GM21367 (cell line): Measurements from ENCODE around the gene ZNF354B.
"Not testable (repeated sequence)": the region's sequence is repeated elsewhere in the genome, so short reads cannot be mapped to it uniquely, and the experiment has no call there.

ENCODE experiments used
- ATAC-seq: cut with Tn5 transposase; IDR thresholded peaks from one replicate; pipeline ENCODE4 v1.9.1; 2021; ENCODE audit not compliant: unreplicated experiment

Gene ZNF354B

DNA sequence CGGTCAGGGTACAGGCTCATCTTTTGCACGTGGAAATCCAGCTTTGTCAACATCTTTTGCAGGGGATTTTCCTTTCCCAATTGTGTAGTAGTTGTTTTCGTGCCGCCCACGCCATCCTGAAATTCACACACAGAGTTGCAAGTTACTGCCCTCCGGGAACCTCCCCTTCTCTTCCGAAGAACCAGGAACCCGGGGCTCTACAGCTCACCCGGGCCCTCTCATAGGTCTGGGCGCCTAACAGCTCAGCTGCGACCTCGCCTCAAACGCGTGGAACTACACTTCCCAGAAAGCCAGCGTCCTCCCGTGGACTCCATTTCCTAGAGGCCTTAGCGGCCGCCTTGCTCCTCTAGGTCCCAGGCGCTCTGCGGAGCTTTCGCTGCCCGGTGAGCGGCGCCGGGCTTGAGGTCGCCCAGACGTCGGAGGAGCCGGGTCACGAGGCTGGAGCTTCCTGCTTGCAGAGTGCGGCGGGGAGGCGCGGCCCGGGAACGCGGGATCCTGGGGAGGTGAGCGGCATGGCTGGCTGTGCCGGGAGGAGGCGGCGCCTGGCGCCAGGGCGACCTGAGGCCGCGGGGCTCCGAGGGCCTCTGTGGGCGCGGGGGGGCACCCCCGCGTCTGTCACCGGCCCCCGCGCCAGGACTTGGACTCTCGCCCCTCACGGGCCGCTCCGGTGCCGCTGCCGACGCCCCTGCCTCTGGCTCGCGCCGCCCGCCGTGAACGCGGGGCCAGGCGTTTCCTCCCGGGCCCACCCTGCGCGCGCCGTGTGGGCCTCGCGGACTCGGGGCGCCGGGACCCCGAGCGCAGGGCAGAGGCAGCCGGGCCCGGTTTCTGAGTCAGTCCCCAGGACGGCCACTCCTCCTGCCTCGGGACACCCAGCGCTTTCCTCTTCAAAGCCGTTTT, at the start of gene ZNF354B:
ZNF354B (plus strand) TSS at position 329 of the 897 bp plus-strand sequence. CDS start 1,095 bp downstream, outside the sequence.
- ATAC-seq, result peak; percentile 99

DNA sequence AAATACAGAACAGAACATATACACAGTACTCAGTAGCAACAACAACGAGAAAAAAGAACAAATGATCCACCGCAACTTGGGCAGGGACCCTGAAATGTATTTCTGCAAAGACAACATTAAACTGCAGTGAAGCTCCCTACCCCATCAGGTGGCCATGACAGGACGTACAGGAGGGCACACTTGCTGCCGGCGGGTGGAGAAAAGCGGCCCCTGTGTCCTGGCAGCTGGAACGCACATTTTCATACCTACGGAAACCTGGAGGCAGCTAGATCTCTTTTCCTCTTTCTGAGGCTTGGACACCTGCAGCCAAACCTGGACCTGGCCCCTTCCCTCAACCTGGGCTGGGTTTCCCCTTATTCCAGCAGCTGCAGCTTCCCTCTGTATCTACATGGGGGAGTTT, 42.2 kb upstream of the ZNF354B start:
- no peak for ATAC-seq

DNA sequence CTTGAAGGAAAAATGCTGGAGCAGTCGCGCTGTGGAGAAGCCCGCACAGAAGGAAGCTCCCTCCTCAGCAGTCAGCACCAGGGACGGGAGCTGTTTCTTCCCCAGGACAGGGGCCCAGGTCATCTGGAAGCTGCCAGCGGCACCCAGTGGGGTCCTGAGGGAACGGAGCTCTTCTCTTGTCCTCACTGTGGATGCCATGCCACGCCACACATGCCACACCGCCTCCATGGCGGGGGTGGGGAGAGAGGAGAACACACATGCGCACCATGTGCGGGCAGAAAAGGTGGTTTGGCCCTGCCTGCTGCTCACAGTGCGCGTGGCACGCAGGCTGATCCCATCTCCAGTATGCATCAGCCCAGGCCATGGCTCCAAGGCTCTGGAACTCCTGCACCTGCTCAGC, 41.7 kb upstream of the ZNF354B start:
- ATAC-seq, result no peak

DNA sequence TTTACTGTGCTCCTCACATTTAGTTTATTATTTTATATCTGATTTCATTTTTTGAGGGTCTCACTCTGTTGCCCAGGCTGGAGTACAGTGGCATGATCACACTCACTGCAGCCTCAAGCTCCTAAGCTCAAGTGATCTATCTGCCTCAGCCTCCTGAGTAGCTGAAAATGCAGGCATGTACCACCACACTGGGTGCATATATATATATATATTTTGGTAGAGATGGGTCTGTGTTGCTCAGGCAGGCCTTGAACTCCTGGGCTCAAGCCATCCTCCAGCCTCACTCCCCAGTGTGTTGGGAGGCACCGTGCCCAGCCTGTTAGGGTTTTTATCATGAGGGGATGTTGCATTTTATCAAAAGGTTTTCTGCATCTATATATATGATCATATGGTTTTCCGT, 39.8 kb upstream of the ZNF354B start:
- ATAC-seq, result no peak

DNA sequence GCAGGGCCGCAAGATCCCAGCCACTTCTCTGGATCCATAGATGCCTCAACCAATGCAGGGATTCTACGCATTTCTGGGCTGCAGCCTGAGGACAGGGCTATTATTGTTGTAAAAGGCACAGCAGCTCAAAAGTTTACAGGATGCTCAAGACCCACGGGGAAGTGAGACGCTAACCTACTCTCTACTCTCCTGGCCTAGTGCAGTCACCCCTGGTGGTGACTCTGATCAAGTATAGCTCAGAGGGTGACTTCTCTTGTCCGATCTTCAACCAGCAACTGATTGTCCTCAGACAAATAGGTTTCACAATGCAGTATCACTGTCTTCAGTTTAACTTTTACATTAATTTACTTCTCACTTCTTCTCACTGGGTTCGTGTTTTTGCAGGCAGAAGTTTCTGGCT, 34.3 kb upstream of the ZNF354B start:
- no peak for ATAC-seq

DNA sequence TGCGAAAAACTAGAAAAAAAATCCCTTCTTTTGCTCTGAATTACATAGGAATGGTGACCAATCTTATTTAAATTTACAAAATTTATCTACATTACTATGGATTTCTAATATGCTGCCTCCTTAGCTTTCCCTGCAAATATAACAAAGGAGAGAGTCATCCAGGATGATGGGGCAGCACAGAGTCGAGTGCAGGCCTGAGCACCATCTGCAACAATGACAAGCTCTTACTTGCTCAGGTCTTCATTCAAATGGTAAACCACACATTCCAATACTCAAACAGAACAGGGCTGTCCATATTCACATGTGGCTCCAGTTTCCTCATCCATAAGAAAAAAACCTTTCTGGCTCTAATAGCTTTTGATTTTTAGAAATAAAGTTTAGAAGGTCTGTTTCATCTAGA, 33.5 kb upstream of the ZNF354B start:
- no peak for ATAC-seq

DNA sequence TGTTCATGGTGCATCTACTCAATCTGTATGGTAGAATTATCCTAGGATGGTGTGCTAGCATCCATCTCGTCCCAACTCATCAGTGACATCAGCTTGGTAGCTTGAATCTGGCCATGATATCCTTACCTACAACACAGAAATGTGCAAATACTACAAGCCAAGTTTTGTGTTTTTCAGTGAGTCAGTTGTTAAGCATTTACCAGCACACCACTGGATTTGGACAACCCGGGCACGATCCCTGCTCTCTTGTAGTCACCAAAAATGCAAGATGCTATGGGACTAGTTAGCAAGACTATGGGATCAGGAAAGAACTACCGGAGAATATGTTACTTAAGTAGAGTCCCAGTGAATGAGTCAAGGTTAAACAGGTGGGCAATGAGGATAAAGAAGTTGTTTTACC, 32.1 kb upstream of the ZNF354B start:
- ATAC-seq, result no peak

DNA sequence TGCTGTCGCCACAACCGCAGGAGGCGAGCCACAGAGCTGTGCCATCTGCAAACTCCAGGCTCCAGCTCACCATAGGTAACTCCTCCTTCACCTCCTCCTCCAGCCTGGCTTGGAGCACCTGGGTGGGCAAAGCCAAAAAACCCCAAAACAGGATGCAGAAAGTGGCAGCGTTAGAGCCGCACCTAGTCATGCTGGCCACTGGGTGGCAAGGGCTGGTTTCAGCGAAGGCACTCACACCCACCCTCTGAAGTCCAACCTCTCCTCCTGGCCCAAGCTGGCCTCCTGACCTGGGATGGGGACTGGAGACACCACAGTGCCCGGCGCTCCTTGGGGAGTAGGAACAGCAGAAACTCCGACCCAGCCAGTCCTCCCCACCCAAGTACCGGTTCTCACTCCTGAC, 28.7 kb upstream of the ZNF354B start:
- ATAC-seq, result no peak

DNA sequence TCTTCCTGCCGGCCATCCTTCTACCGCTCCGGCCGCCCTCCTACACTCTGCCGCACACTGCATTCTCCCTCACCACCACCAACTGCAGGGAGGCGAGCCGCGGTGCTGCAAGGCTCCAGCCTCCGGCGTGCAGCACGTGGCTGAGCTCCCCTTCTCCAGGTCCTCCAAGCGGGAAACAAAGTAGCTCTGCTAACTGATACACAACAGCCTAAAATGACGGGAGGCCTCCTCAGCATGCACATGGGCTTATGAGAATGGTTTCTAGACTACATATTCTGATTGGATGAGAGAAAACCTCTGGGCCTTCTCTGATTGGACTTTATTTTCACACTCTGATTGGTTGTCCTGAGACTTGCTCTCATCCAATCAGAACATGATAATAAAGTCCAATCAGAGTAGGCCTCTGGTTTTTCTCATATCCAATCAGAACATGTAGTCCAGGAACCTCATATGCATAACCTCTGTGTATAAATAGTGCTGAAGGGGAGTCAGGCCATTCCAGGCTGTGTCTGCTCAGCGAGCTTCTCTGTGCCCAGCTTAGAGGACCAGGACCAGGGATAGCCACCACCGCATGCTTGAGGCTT, 27.0 kb upstream of the ZNF354B start:
- no peak for ATAC-seq

DNA sequence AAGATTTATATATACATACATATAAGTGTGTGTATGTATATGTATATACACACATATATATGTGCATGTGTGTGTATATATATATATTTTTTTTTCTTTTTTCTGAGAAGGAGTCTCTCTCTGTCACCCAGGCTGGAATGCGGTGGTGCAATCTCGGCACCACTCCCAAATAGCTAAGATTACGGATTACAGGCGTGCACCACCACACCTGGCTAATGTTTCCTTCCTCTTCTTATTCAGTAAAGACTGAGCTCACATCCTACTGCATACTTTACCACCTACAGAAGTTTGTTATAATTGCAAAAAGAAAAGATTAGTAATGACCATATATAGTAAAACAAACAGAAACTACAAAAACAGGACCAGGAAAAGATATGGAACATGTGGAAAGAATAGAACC, 23.1 kb upstream of the ZNF354B start:
- no peak for ATAC-seq

DNA sequence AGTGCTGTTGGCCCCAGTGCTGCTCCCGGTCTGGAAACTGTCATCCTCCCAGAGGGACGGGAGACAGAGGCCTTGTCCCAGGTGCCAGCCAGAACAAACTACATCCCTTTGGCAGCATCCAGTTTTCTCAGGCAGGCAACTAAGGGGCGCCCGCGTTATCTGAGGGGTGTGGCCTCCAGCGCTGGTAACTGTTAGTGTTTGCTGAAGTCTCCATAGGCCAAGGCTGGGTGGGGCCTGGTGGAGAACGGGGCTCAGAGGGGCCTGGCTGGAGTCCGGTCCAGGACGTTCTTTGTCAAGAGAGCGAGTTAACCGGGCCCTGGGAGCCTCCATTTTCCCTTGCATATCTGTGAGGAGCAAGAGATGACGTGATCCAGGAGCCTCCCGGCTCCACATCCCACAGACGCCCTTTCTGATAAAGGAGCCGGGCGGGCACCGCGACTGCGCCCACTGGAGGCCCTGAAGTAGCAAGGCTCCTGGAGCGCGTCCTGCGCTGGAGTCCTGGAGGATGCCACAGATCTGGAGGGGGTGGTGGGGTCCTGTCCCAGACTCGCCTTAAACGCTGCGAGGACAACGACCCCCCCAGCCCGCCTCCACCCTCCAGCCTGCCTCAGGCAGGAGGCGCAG, 20.9 kb upstream of the ZNF354B start:
- not testable (repeated sequence) for ATAC-seq

DNA sequence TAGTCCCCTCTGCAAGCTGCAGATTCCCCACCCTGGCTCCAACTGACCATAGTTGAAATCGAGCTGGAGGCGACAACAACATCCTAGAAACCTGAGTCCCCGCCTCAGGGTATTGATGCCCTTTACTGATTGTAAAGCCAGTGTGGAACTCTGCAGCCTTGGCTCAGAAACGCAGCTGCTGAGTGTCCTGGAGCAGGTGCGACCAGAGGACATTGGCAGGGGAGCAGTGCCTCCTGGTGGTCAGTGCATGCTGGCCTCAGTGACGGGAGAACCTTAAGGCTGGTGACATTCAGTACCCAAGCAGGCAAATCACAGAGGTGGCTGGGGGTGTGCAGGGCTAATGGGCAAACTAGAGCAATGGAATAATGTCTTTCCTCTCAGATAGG, 20.4 kb upstream of the ZNF354B start:
- no peak for ATAC-seq

DNA sequence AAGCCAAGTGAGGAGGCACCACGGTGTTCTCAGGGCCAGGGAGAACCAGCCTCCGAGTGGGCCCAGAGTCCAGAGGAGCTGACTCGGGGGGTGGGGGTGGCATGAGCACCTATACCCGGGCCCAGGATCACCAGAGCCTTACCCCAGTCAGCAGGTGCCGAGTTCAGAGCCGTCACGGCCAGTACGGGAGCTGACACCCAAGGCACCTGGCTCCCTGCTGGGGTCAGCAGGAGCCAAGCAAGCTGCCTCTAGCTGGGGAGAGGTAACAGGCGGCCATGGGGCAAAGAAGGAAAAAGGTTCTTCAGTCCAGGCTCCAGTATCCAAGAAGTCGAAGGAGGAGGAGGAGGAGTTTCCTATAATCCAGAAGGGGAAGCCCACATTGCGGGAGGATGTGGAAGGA, 19.4 kb upstream of the ZNF354B start:
- ATAC-seq, result not testable (repeated sequence)

DNA sequence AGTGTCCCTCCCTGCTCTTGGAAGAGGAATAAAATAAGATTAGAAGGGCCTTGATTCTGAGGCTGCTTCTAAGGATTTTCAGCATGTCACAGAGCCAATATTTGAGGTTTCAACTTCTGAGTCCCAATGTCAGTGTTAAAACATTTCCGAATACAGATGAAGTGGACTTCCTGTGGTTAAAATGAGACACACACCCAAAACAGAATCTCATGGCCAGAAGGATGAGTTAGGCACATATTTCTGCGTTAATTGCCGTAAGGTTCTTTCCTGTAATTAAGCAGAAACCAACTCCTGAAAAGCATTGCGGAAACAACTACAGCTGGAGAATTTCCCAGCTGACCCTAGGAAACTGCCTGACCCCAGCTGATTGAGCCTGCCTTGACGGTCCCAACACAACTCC, 10.4 kb upstream of the ZNF354B start:
- no peak for ATAC-seq

DNA sequence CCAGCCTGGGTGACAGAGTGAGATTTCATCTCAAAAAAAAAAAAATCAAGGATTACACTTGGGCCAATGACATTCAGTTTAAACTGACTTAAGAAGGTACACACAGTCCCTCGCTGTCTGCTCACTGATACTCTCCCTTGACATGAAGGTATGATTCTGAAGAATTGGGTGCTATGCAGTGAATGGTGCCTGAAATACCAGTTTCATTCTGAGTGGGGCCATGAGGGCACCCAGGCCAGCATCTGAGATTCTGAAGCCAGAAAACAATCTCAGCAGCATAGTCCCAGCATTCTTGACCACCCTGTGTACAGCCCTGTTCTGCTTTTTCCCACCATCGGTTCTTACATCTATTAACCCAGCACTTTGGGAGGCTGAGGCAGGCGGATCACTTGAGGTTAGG, 7.8 kb upstream of the ZNF354B start:
- ATAC-seq, result no peak

DNA sequence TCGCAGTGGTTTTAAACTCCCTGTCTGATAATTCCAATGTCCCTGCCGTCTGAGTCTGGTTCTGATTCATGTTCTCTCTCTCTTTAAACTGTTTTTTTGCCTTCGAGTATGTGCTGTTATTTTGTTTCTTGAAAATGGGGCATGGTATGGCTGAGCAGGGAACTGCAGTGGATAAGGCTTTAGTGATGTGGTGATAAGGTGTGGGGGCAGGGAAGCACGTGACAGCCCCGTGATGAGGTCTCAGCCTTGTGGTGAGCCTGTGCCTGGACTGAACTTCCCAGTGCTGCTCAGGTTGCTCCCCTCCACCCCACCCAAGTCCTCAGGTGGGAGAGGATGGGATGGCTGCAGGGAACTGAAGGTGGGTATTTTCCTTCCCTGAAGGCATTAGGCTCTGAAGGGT, 5.5 kb upstream of the ZNF354B start:
- ATAC-seq, result no peak

DNA sequence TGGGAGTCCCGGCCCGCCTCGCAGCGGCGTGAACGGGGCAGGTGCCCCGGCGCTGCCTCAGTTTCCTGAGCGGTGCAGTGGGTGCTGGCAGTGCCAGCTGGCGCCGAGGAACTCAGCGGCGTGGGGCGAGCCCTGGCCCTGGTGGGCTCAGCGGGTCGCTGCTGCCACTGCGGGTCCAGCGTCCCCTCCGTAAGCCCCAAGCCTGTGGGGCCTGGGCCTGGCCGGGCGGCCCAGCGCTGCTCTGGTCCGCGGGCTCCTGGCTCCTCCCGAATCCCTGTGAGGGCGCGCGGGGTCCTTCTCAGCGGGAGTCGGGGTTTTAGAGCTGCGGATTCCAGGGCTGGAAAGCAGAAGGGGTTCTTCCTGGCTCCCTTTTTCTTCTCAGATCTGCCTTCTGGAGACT, 862 bp downstream of the ZNF354B start:
- not testable (repeated sequence) for ATAC-seq

DNA sequence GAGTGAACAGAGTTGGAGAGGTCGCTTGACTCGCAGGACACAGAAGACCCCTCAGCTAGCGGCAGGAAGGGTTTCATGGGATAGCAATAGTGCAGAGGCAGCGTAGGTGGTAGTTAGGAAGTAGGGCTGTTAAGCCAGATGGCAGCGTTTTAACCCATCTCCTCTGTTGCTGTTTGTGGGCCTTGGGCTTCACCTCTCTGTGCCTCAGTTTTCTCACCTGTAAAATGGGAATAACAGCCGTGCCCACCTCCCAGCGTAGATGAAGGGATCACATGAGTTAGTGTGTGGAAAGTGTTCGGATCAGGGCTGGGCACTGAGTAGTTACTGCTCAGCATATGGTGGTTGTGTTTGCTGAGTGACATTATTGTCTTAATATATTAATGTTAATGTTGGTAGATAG, 1.9 kb downstream of the ZNF354B start:
- no peak for ATAC-seq

DNA sequence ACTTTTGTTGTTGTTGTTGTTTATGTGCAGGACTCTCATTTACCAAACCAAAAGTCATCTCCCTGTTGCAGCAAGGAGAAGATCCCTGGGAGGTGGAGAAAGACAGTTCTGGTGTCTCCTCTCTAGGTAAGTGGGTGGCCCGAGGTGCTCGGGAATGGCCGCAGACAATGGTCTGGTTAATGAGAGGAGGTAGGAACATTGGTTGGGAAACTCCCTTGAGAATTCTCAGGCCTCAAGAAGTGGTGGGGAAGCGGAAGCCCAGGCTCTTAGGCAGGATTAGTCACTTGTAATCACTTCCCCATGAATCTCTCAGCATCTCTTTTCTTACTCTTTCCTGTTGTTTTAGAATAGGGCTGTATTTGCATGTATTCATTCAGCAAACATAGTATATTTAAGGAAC, 7.2 kb downstream of the ZNF354B start:
- no peak for ATAC-seq

DNA sequence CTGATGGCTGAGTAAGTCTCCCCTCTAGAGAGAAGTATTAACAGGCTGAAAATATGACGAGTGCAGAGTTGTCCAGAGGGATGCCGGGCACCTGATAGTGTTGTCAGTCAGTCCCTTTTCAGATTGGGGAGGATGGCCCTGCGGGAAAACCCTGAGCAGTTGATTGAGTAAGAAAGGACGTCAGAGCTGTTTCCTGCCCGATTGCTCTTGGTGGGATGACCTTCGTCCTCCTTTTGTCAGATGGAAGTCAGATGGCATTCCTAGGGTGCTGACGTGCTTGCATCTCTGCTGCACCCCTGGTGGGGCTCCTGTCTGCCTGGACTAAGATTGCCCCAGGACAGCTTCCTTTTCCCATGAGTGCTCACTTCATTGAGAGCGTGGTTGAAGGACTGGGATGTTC, 9.8 kb downstream of the ZNF354B start:
- ATAC-seq, result no peak

DNA sequence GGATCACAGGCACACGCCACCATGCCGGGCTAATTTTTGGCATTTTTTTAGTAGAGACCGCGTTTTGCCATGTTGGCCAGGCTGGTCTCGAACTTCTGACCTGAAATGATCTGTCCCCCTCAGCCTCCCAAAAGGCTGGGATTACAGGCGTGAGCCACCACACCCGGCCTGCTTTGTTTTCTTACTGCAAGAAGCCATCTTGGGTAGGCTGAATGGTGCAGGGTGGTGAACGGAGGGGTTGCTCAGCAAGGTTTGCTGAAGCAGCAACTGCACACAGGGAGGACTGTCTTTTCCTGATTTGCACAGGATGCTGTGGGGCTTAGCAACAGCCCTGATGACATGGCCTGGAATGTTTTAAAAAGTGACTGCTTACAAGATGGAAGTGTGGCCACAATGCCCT, 10.7 kb downstream of the ZNF354B start:
- no peak for ATAC-seq

DNA sequence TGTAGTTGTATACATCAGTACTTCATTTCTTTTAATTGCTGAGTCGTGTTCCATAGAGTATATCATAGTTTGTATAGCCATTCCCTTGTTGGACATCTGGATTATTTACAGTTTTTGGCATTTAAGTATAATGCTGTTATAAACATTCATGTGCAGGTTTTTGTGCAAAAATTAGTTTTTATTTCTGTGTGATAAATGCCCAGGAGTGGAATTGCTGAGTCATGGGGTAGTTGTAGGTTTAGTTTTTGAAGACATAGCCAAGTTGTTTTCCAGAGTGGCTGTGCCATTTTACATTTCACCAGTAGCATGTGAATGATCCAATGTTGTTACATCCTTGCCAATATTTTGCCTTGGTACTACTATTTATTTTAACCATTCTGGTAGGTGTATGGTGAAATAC, 12.5 kb downstream of the ZNF354B start:
- no peak for ATAC-seq
